Large intestine (tissue), 3 donors: ENCODE results near the gene USB1. TPM values are rescaled to one million over a fixed set of nuclear protein-coding genes. Genes with fewer than 3 reads are reported as not detected.

Experiments
- DNase-seq, 2 donors: peaks; one replicate each; pipeline versions ENCODE4 v3.0.0 to v3.0.0-alpha.2; 2013
- H3K27ac ChIP-seq: one replicate; pipeline ENCODE4 v1.5.1; 2013; ENCODE audit warnings: low read length
- H3K27me3 ChIP-seq: 2 replicates; pipeline ENCODE4 v1.6.1; 2013; ENCODE audit warnings: low read length; ENCODE audit not compliant: control insufficient read depth, insufficient read depth
- H3K36me3 ChIP-seq: 2 replicates; pipeline ENCODE4 v1.6.1; 2013; ENCODE audit warnings: low read length; ENCODE audit not compliant: control insufficient read depth, insufficient read depth
- H3K4me1 ChIP-seq: one replicate; pipeline ENCODE4 v1.6.1; 2013; ENCODE audit warnings: low read length; ENCODE audit not compliant: control insufficient read depth, insufficient read depth
- H3K4me3 ChIP-seq: one replicate; pipeline ENCODE4 v1.5.1; 2013; ENCODE audit warnings: low read length
- H3K9me3 ChIP-seq: one replicate; pipeline ENCODE4 v1.6.1; 2013; ENCODE audit warnings: mild to moderate bottlenecking, low read depth, low read length, moderate library complexity; ENCODE audit not compliant: control insufficient read depth
- WGBS: methylation state at CpG from one replicate; pipeline ENCODE4 v1.1.5; 2013; ENCODE audit warnings: low lambda C conversion rate; ENCODE audit not compliant: insufficient coverage; 5-methylcytosine and 5-hydroxymethylcytosine counted together
- polyA plus RNA-seq: library from polyadenylated mRNA; unstranded; fragments of 120-200 nt; gene quantifications from one replicate; pipeline ENCODE4 v1.2.1, GENCODE V29; 2013

USB1 gene
- polyA plus RNA-seq, 1 donor = 26.5 TPM

- DNase-seq = no peak
- Histone ChIP-seq H3K36me3 (peaks cover 48% of the 10 kb centered on the region), H3K27ac (no peak overlapping the region), H3K4me1 (no peaks in the 10 kb centered on the region), H3K27me3 (no peaks in the 10 kb centered on the region), H3K4me3 (no peak overlapping the region), H3K9me3 (no peaks in the 10 kb centered on the region)
- WGBS = no CpG with 5 or more reads among the region's 4 CpGs
These were observed 6.8 kb upstream of the USB1 start for GRCh38 chr16:57994361-57994760.

- H3K27ac ChIP-seq = no peak overlapping the region
- no CpG with 5 or more reads among the region's 4 CpGs for WGBS
- H3K36me3 ChIP-seq = peaks cover 48% of the 10 kb centered on the region
- DNase-seq = peak in 1 of 2 donors; percentile 22
- no peaks in the 10 kb centered on the region for H3K27me3 ChIP-seq
- peaks cover 3% of the 10 kb centered on the region for H3K4me1 ChIP-seq
- H3K9me3 ChIP-seq = no peaks in the 10 kb centered on the region
- no peak overlapping the region for H3K4me3 ChIP-seq
These were observed 6.4 kb upstream of the USB1 start for GRCh38 chr16:57994778-57995177.

- Histone ChIP-seq H3K4me1 (peaks cover 4% of the 10 kb centered on the region), H3K27me3 (no peaks in the 10 kb centered on the region), H3K9me3 (no peaks in the 10 kb centered on the region), H3K4me3 (no peak overlapping the region), H3K36me3 (peaks cover 48% of the 10 kb centered on the region), H3K27ac (no peak overlapping the region)
- WGBS = no CpG with 5 or more reads among the region's 18 CpGs
- DNase-seq = no peak
These were observed 5.3 kb upstream of the USB1 start for GRCh38 chr16:57995721-57996405.

- no peak for DNase-seq
- Histone ChIP-seq H3K27ac (no peak overlapping the region), H3K9me3 (no peaks in the 10 kb centered on the region)
These were observed 4.6 kb upstream of the USB1 start for GRCh38 chr16:57996406-57997175.

GRCh38 chr16:57997176-57997527 is 4.1 kb upstream of the USB1 start:
- H3K36me3 ChIP-seq = peaks cover 48% of the 10 kb centered on the region
- no peaks in the 10 kb centered on the region for H3K27me3 ChIP-seq
- no peak overlapping the region for H3K4me3 ChIP-seq
- H3K4me1 ChIP-seq = peaks cover 4% of the 10 kb centered on the region
- H3K27ac ChIP-seq = no peak overlapping the region
- DNase-seq = no peak
- no CpG with 5 or more reads among the region's 35 CpGs for WGBS
- no peaks in the 10 kb centered on the region for H3K9me3 ChIP-seq

More at GRCh38 chr16:57996406-57997175, 4.6 kb upstream of the USB1 start:
- no CpG with 5 or more reads among the region's 62 CpGs for WGBS
- peaks cover 4% of the 10 kb centered on the region for H3K4me1 ChIP-seq
- no peaks in the 10 kb centered on the region for H3K27me3 ChIP-seq
- H3K4me3 ChIP-seq = no peak overlapping the region
- peaks cover 48% of the 10 kb centered on the region for H3K36me3 ChIP-seq

GRCh38 chr16:57997528-57998265 is 3.5 kb upstream of the USB1 start:
- Histone ChIP-seq H3K9me3 (no peaks in the 10 kb centered on the region), H3K4me1 (peaks cover 4% of the 10 kb centered on the region), H3K27ac (no peak overlapping the region), H3K27me3 (no peaks in the 10 kb centered on the region), H3K36me3 (peaks cover 48% of the 10 kb centered on the region), H3K4me3 (no peak overlapping the region)
- WGBS = no CpG with 5 or more reads among the region's 36 CpGs
- DNase-seq = no peak

- Histone ChIP-seq H3K27ac (no peak overlapping the region), H3K4me3 (no peak overlapping the region), H3K36me3 (peaks cover 42% of the 10 kb centered on the region), H3K9me3 (no peaks in the 10 kb centered on the region), H3K27me3 (no peaks in the 10 kb centered on the region), H3K4me1 (peaks cover 4% of the 10 kb centered on the region)
- DNase-seq = no peak
- WGBS = no CpG with 5 or more reads among the region's 8 CpGs
These were observed 2.7 kb upstream of the USB1 start for GRCh38 chr16:57998486-57998885.

GRCh38 chr16:57998992-57999365 is 2.2 kb upstream of the USB1 start:
- no peaks in the 10 kb centered on the region for H3K9me3 ChIP-seq
- peaks cover 4% of the 10 kb centered on the region for H3K4me1 ChIP-seq
- H3K36me3 ChIP-seq = peaks cover 37% of the 10 kb centered on the region
- H3K4me3 ChIP-seq = no peak overlapping the region
- no peaks in the 10 kb centered on the region for H3K27me3 ChIP-seq
- no peak overlapping the region for H3K27ac ChIP-seq
- DNase-seq = no peak
- no CpG with 5 or more reads among the region's 3 CpGs for WGBS

- DNase-seq = peak in 1 of 2 donors; percentile 16
- no CpG with 5 or more reads among the region's 6 CpGs for WGBS
- Histone ChIP-seq H3K27ac (no peak overlapping the region), H3K9me3 (no peaks in the 10 kb centered on the region), H3K4me1 (peaks cover 4% of the 10 kb centered on the region), H3K4me3 (peak overlapping the region; percentile 52), H3K36me3 (peaks cover 35% of the 10 kb centered on the region), H3K27me3 (no peaks in the 10 kb centered on the region)
These were observed 1.7 kb upstream of the USB1 start for GRCh38 chr16:57999366-57999970.
